ENCODE measurements around the gene MGMT.
"Not testable (repeated sequence)": the region's sequence is repeated elsewhere in the genome, so short reads cannot be mapped to it uniquely, and the experiment has no call there.

The MGMT gene

DNA sequence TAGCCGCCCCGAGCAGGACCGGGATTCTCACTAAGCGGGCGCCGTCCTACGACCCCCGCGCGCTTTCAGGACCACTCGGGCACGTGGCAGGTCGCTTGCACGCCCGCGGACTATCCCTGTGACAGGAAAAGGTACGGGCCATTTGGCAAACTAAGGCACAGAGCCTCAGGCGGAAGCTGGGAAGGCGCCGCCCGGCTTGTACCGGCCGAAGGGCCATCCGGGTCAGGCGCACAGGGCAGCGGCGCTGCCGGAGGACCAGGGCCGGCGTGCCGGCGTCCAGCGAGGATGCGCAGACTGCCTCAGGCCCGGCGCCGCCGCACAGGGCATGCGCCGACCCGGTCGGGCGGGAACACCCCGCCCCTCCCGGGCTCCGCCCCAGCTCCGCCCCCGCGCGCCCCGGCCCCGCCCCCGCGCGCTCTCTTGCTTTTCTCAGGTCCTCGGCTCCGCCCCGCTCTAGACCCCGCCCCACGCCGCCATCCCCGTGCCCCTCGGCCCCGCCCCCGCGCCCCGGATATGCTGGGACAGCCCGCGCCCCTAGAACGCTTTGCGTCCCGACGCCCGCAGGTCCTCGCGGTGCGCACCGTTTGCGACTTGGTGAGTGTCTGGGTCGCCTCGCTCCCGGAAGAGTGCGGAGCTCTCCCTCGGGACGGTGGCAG is at the start of gene MGMT:
Gene MGMT, plus strand, starts transcription at position 539 of the 656 bp plus-strand sequence.
- DNase-seq (ENCODE audit: low read depth in 2 of 2), result peak; percentile 98

GRCh38 chr10:129417870-129418269 is 49.2 kb upstream of the MGMT start:
- no peak for DNase-seq (ENCODE audit: low read depth in 2 of 2)

DNA sequence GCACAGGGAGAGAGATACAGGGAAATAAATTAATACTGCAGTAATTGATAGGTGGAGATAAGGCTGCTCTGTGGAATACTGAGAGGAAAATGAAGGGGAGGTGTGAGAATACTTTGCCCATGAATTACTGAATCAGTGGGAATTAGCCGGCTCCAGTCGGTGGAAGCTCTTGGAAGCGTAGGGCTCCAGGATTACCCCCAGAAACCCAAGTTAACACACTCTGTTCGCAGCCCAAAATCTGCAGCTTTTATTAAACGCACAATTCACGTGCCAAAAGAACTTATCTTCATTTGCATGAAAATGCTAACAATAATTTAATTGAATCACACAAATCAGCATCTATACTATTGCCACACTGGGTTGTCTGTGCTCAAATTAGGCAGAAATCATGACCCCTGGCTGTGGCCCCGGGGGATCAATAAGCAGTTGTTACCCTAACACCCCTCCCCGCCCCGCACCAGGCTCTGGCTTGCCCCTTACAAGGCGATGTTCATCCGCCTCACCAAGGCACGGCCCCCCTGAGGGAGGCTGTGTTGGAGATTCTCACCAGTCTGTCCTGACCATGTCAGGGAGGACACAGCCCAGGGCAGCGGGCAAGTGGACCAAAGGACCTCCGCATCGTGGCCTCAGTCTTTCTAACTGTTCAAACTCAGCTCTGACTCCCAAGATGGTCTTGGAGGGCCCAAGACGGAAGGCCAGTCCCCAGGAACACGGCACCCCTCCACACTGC is 48.4 kb upstream of the MGMT start:
- DNase-seq (ENCODE audit: low read depth in 2 of 2), result no peak

GRCh38 chr10:129419397-129419796 is 47.6 kb upstream of the MGMT start:
- no peak for DNase-seq (ENCODE audit: low read depth in 2 of 2)

DNA sequence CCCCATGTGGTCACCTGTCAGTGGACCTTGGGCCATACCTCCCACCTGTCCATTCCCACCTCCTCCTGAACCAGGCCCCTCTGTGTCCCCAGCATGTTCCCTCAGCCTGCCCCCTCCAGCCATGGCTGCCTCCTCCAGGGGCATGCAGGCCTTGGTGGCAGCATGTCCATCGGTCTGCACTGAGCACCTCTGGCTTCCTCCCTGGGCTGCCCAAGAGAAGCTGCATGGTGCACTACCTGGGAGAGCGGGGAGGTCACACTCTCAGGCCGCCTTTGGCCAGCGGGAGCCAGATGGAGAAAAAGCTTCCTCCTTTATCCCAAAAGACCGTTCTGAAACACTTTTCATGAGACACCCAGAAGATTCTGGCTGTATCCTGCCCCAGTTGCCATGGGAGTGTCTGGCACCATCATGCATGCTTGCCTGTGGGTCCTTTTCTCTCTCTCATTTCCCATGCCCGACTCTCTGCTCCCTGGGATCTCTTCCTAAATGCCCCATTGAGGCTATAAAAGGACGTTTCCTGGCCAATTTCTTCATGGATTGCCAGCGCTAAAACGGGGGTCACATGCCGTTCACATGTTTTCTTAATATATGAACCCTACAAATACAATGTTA is 45.5 kb upstream of the MGMT start:
- no peak for DNase-seq (ENCODE audit: low read depth in 2 of 2)

DNA sequence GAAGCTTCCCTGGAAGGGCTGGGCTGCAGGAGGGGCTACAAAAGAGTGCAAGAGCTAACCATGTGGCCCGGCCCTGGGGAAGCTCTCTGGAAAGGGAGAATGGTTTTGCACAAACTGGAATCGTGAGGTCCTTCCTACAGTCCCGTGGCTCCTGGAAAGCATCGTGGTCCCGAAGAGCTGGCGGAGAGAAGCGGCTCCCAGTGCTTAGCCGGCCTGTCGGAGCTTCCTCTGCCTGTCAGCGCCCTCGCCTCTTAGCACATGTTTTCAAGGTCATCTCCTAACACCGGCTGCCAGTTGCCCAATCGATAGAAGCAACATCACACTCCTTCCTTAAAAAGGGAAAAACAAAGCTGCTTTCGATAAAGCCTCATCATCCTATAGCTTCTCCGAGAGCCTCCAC is 42.1 kb upstream of the MGMT start:
- DNase-seq (ENCODE audit: low read depth in 2 of 2), result no peak

- DNase-seq (ENCODE audit: low read depth in 2 of 2), result no peak
Observed at GRCh38 chr10:129426606-129427005, 40.4 kb upstream of the MGMT start.

GRCh38 chr10:129433266-129433665 is 33.8 kb upstream of the MGMT start:
- DNase-seq (ENCODE audit: low read depth in 2 of 2), result no peak

DNA sequence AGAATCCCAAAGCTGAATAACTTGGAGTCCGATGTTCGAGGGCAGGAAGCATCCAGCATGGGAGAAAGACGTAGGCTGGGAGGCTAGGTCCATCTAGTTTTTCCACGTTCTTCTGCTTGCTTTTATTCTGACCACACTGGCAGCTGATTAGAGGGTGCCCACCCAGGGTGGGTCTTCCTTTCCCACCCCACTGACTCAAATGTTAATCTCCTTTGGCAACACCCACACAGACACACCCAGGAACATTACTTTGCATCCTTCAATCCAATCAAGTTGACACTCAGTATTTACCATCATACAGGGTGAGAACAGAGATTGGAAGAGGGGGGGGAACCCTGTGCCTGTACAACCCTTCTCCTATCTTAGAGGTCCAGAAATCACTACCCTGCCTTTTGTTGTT is 31.3 kb upstream of the MGMT start:
- DNase-seq (ENCODE audit: low read depth in 2 of 2), result not testable (repeated sequence)

GRCh38 chr10:129438024-129438423 is 29.0 kb upstream of the MGMT start:
- DNase-seq (ENCODE audit: low read depth in 2 of 2), result no peak

GRCh38 chr10:129440247-129440646 is 26.8 kb upstream of the MGMT start:
- DNase-seq (ENCODE audit: low read depth in 2 of 2), result no peak

- DNase-seq (ENCODE audit: low read depth in 2 of 2), result no peak
Observed at GRCh38 chr10:129440722-129441316, 26.2 kb upstream of the MGMT start.

- DNase-seq (ENCODE audit: low read depth in 2 of 2), result no peak
Observed at GRCh38 chr10:129441372-129442009, 25.6 kb upstream of the MGMT start.

DNA sequence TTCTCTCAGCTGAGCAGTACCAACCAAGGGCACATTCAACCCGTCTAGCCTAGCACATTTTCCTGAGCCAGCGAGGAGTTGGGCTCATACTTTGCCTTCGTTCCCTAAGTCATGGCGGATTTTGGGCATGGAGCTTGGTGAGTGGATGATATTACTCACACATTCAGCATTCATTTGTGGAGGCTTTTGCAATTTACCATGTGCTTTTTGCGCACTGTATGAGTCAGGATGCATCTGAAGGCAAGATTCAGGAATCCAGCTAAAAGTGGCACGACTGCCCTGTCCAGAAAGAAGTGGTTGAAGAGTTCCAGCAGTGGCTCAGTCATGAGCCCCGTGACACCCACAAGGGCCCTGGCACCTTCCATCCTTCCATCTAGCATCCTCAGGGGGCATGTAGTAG is 24.2 kb upstream of the MGMT start:
- DNase-seq (ENCODE audit: low read depth in 2 of 2), result no peak

DNA sequence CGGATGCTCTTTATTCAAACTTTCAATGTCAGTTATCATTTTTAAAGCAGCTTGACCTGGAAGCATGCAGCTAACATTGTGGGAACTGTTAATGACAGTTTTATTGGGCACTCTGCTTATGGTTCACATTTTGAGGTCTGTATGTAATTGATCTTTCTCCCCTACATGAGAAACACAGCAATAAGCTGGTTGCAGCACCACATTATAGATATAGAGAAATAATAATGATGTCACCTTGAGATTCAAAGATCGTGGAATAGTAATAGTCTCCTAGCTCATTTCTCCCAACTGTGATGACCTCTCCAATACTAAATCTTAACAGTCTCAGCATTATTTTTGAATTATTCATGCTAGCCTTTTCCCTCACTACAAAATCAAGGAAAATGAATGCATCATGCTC is 22.7 kb upstream of the MGMT start:
- no peak for DNase-seq (ENCODE audit: low read depth in 2 of 2)

GRCh38 chr10:129445436-129446182 is 21.4 kb upstream of the MGMT start:
- DNase-seq (ENCODE audit: low read depth in 2 of 2), result no peak

GRCh38 chr10:129446183-129446581 is 20.9 kb upstream of the MGMT start:
- DNase-seq (ENCODE audit: low read depth in 2 of 2), result no peak

DNA sequence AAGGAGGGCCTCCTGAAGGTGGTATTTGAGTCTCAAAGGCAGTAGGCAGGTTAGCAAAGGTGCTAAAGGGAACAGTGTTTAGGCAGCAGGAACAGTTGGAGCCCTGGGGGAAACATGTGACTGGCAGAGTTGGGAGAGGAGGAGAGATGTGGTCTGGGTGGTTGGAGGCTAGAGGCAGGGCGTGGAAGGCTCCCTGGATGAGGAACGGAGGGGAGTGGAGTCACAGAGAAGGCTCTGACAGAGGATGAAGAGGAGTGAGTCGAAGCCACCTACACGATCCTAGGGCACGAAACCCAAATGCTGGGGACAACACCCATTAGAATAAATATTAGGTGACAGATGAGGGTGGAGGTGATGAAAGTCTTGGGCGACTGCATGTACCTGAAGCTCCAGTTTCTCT is 19.6 kb upstream of the MGMT start:
- DNase-seq (ENCODE audit: low read depth in 2 of 2), result no peak

- DNase-seq (ENCODE audit: low read depth in 2 of 2), result no peak
Observed at GRCh38 chr10:129448086-129448485, 19.0 kb upstream of the MGMT start.

- no peak for DNase-seq (ENCODE audit: low read depth in 2 of 2)
Observed at GRCh38 chr10:129448539-129448938, 18.5 kb upstream of the MGMT start.

DNA sequence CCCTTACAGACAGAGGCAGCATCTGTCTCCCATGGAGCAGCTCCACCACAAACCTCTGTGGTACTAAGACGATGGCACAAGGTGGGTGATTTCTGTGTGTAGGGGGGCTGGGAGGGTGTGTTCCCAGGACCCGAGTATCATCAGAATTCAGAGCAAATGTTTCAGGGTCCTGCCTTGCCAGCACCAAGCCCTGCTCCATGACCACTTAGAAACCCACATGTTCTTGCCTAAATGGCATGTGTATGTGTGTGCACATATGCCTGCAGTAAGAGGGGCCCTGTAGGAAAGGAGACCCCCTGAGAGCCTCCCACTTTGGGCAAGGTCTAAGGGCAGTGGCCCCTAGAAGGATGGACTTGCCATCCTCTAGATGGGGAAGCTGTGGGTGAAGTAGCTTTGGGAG is 17.1 kb upstream of the MGMT start:
- DNase-seq (ENCODE audit: low read depth in 2 of 2), result no peak

- DNase-seq (ENCODE audit: low read depth in 2 of 2), result no peak
Observed at GRCh38 chr10:129450391-129450790, 16.6 kb upstream of the MGMT start.
